GM18868 (cell line): Measurements from ENCODE around the gene TTC21A.

Experiments
- ATAC-seq: cut with Tn5 transposase; IDR thresholded peaks from one replicate; pipeline ENCODE4 v1.9.1; 2021; ENCODE audit warnings: mild to moderate bottlenecking, moderate library complexity; ENCODE audit not compliant: unreplicated experiment

The TTC21A gene

GRCh38 chr3:39173318-39174125 lies 66.0 kb downstream of the TTC21A start:
- ATAC-seq, result no peak

GRCh38 chr3:39176025-39176714 lies 68.7 kb downstream of the TTC21A start:
- ATAC-seq, result no peak

GRCh38 chr3:39177708-39178332 lies 70.3 kb downstream of the TTC21A start:
- ATAC-seq, result peak; percentile 40

GRCh38 chr3:39178553-39178952 lies 71.1 kb downstream of the TTC21A start:
- ATAC-seq, result no peak

GRCh38 chr3:39180183-39180545 lies 72.7 kb downstream of the TTC21A start:
- ATAC-seq, result no peak

- peak; percentile 93 for ATAC-seq
These were observed 73.3 kb downstream of the TTC21A start for GRCh38 chr3:39180546-39181346.

GRCh38 chr3:39181408-39182335 lies 74.2 kb downstream of the TTC21A start:
- no peak for ATAC-seq

GRCh38 chr3:39183211-39184080 lies 76.0 kb downstream of the TTC21A start:
- no peak for ATAC-seq

GRCh38 chr3:39184081-39184967 lies 76.8 kb downstream of the TTC21A start:
- ATAC-seq, result no peak

- no peak for ATAC-seq
These were observed 77.4 kb downstream of the TTC21A start for GRCh38 chr3:39184968-39185285.

GRCh38 chr3:39185326-39185958 lies 78.0 kb downstream of the TTC21A start:
- no peak for ATAC-seq

GRCh38 chr3:39185959-39186691 lies 78.6 kb downstream of the TTC21A start:
- ATAC-seq, result no peak

GRCh38 chr3:39186692-39187151 lies 79.2 kb downstream of the TTC21A start:
- no peak for ATAC-seq

- ATAC-seq, result no peak
These were observed 80.1 kb downstream of the TTC21A start for GRCh38 chr3:39187372-39188155.
